WERI-Rb-1 (cell line): ENCODE measurements around the gene IWS1.

Source experiments
- DNase-seq: peaks from one replicate; pipeline ENCODE4 v3.0.0-alpha.2; 2020
- H3K27ac ChIP-seq: fragments of 250-450 bp; sonication (Bioruptor Pico); 2 replicates; pipeline ENCODE4 v1.5.1; 2020; ENCODE audit warnings: mild to moderate bottlenecking, moderate library complexity
- H3K27me3 ChIP-seq: fragments of 250-450 bp; sonication (Bioruptor Pico); 2 replicates; pipeline ENCODE4 v1.5.1; 2021; ENCODE audit warnings: mild to moderate bottlenecking, low read depth, moderate library complexity; ENCODE audit not compliant: insufficient read depth, severe bottlenecking
- H3K36me3 ChIP-seq: fragments of 250-450 bp; sonication (Bioruptor Pico); 2 replicates; pipeline ENCODE4 v1.5.1; 2020; ENCODE audit warnings: mild to moderate bottlenecking, moderate library complexity
- H3K4me3 ChIP-seq: 2 replicates; pipeline ENCODE4 v1.5.1; 2011; ENCODE audit warnings: low read depth, mild to moderate bottlenecking, control low read depth, low read length
- H3K9me3 ChIP-seq: fragments of 250-450 bp; sonication (Bioruptor Pico); 2 replicates; pipeline ENCODE4 v1.5.1; 2021; ENCODE audit warnings: mild to moderate bottlenecking, moderate library complexity; ENCODE audit not compliant: severe bottlenecking
- TF ChIP-seq, protein P1 (sequence below): IDR thresholded peaks from 2 replicates; pipeline ENCODE4 v1.5.1; 2011; ENCODE audit warnings: low read depth, mild to moderate bottlenecking, control low read depth, inconsistent platforms, low read length

IWS1 gene

DNA sequence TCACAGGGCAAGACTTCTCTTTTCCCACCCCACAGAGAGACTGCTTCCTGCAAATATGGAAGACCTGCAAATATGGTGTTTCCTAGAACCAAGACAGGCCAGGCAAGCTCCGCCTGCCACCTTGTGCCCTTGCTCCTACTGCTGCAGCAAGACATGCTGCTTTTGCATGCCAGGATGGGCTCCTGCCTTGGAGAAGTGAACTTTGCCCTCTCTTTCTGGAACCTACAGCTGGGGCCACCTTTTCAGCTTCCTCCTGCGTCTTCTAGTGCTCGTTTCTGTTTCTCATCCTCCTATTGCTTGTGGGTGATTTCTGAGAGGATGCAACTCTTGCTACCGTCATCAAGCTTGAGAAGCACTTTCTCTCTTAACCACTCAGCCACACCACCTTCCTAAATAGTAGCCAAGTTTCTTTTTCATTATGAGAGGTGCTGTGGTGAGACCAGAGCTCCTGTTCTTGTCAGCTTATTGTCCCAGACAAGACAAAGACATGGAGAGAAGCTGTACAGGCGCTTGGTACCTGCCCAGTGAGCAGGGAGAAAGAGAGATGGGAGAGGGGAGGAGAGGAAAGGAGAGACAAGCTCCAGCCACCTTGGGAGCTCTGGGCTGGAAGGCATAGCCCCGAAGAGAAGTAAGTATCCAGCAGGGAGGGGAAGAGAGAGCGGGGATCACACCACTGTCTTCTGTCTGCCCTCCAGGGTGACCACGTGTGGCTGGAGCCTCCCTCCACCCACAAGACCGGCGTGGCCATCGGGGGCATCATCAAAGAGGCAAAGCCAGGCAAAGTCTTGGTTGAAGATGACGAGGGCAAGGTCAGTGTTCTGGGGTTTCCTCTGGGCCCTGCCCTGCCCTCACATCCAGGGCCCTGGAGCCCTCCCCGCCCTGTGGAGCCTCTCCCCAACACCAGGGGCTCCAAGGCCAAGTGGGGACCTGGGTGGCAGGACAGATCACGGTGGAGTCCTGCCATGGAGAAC is 37.5 kb upstream of the IWS1 start:
- Histone ChIP-seq H3K36me3 (no peaks in the 10 kb centered on the region), H3K4me3 (no peak overlapping the region), H3K27me3 (no peaks in the 10 kb centered on the region), H3K27ac (no peak overlapping the region), H3K9me3 (no peaks in the 10 kb centered on the region)
- no peak for DNase-seq
- TF ChIP-seq, protein P1, sequence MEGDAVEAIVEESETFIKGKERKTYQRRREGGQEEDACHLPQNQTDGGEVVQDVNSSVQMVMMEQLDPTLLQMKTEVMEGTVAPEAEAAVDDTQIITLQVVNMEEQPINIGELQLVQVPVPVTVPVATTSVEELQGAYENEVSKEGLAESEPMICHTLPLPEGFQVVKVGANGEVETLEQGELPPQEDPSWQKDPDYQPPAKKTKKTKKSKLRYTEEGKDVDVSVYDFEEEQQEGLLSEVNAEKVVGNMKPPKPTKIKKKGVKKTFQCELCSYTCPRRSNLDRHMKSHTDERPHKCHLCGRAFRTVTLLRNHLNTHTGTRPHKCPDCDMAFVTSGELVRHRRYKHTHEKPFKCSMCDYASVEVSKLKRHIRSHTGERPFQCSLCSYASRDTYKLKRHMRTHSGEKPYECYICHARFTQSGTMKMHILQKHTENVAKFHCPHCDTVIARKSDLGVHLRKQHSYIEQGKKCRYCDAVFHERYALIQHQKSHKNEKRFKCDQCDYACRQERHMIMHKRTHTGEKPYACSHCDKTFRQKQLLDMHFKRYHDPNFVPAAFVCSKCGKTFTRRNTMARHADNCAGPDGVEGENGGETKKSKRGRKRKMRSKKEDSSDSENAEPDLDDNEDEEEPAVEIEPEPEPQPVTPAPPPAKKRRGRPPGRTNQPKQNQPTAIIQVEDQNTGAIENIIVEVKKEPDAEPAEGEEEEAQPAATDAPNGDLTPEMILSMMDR = no peak

DNA sequence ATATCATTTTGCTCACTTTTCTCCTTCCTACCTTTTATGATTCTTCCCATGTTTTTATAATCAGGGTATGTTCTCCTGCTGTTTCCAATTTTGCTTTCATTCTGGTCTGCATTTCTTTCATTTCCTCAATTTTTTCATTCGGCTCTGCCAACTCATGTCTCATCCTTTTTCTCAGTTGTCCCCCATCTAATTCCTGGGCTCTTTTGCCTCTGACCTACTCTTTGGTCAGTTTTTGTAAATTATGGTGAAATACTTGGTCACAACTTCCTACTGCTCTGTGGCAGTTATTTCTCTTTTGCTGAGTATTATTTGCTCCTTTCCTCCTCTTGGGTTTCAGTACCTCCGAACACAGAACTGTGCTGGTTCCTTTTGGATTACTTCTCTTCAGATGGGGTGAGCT is 36.6 kb upstream of the IWS1 start:
- Histone ChIP-seq H3K4me3 (no peak overlapping the region), H3K27ac (no peak overlapping the region), H3K9me3 (no peaks in the 10 kb centered on the region), H3K27me3 (no peaks in the 10 kb centered on the region), H3K36me3 (no peaks in the 10 kb centered on the region)
- TF ChIP-seq, protein P1 = no peak
- no peak for DNase-seq

DNA sequence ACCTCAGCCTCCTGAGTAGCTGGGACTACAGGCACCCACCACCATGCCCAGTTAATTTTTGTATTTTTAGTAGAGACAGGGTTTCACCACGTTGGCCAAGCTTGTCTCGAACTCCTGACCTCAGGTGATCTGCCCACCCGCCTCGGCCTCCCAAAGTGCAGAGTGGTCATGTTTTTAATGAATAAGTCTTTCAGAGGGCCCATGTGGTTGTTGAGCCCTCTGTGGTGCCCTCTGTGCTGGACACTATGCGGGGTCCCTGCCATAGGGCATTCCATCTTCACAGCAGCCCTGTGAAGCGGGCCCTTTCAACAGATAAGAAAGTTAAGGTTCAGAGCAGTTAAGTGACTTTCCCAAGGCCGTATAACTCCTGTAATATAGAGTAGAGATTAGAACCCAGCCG is 35.1 kb upstream of the IWS1 start:
- no peaks in the 10 kb centered on the region for H3K27me3 ChIP-seq
- no peak overlapping the region for H3K27ac ChIP-seq
- no peak overlapping the region for H3K4me3 ChIP-seq
- TF ChIP-seq, protein P1 = no peak
- H3K9me3 ChIP-seq = peaks cover 6% of the 10 kb centered on the region
- no peak for DNase-seq
- no peaks in the 10 kb centered on the region for H3K36me3 ChIP-seq

DNA sequence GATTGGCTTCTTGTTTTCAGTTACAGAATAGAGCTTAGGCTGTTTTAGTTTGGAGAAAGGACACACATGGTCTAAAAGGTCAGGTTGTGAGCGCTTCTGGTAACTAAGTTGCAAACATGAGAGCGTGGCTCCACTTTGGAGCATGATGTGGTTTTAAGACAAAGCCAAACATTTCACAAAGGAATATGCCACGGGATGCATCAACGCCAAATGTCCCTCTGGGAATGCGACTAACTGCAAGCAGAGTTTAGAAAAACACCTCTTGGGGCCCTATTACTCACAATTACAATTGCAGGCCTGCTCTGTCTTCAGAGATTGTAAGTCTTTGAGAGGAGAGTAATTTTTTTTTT is 34.6 kb upstream of the IWS1 start:
- DNase-seq = no peak
- Histone ChIP-seq H3K4me3 (no peak overlapping the region), H3K27ac (no peak overlapping the region), H3K27me3 (no peaks in the 10 kb centered on the region), H3K9me3 (peaks cover 7% of the 10 kb centered on the region), H3K36me3 (no peaks in the 10 kb centered on the region)
- TF ChIP-seq, protein P1 = no peak

DNA sequence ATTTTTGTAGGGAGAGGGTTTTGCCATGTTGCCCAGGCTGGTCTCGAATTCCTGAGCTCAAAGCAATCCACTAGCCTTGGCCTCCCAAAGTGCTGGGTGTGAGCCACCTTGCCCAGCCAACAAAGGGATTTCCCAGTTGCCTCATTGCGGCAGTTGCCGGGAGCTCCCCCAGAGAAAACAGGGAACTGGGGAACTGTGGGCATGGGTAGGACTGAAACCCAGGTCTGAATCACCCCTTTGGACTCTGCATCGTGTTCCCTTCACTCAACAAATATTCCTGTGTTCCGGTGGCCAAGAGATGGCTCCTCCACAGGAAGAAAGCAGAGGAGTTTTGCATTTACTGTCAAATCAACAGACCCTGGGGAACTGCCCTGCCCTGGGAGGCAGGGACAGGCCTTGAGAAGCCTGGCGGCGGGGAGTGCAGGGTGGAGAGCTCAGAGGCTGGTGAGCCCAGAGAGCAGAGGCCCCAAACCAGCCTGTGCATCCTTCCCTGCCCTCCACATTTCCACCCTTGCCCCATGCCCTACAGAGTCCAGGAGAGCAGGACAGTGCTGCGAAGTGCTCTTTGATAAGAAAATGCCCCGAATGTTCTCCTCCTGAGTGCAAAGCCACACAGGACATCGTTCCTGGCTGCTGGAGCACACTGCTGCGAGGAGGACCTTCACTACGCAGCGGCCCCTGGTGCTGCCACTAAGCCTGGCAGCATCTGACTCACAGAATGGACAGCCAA is 34.1 kb upstream of the IWS1 start:
- no peak for DNase-seq

More for the DNA sequence above, 34.1 kb upstream of the IWS1 start:
- Histone ChIP-seq H3K36me3 (no peaks in the 10 kb centered on the region), H3K4me3 (no peak overlapping the region), H3K27ac (no peak overlapping the region), H3K9me3 (peaks cover 7% of the 10 kb centered on the region), H3K27me3 (no peaks in the 10 kb centered on the region)
- TF ChIP-seq, protein P1 = no peak
